GM12878 (cell line): ENCODE measurements around the gene CLPTM1L. TPM values are rescaled to one million over a fixed set of nuclear protein-coding genes. Genes with fewer than 3 reads are reported as not detected.

Experiments
- ATAC-seq: fragments of 200-7000 bp; cut with Tn5 transposase; 3 replicates; pipeline ENCODE4 v1.9.1; 2020; ENCODE audit warnings: mild to moderate bottlenecking, moderate library complexity
- BruUV-seq: library from RNA; stranded (reverse); fragments of 400-500 nt; replicated peaks from 2 replicates; lab custom pipeline; 2021; lab: Mats Ljungman, UMichigan
- CTCF ChIA-PET: fragments of 300-600 bp; sonication (Branson Sonifier 250); formaldehyde crosslinking; extraction: SDS; loops from one replicate; lab custom pipeline; 2021; ENCODE audit warnings: inconsistent platforms; lab: Yijun Ruan, JAX
- POLR2A ChIA-PET: fragments of 350-600 bp; formaldehyde crosslinking; extraction: SDS; loops from one replicate; lab custom pipeline; 2021; ENCODE audit warnings: inconsistent platforms; lab: Charles Lee
- RAD21 ChIA-PET: fragments of 300-600 bp; sonication (Branson Sonifier 250); formaldehyde crosslinking; loops from one replicate; lab custom pipeline; 2023; ENCODE audit warnings: antibody characterized with exemption; ENCODE audit not compliant: unreplicated experiment; lab: Charles Lee
- SMC1A ChIA-PET: fragments of 300-600 bp; sonication (Branson Sonifier 250); formaldehyde crosslinking; loops from one replicate; lab custom pipeline; 2023; ENCODE audit not compliant: unreplicated experiment, uncharacterized antibody; lab: Charles Lee
- DNase-seq: peaks from one replicate; pipeline ENCODE4 v3.0.0-alpha.2; 2011; ENCODE audit warnings: low read depth, low spot score
- FAIRE-seq: peaks from 3 replicates; lab custom pipeline; 2011; peaks lifted over from hg19 to GRCh38; lab: Jason Lieb, UNC
- H2AFZ ChIP-seq: 2 replicates; pipeline ENCODE4 v1.6.0; 2011; ENCODE audit warnings: low read depth, low read length, control low read depth; ENCODE audit not compliant: control insufficient read depth
- H3K27ac ChIP-seq: 2 replicates; pipeline ENCODE4 v1.5.1; 2011; ENCODE audit warnings: control low read depth; ENCODE audit not compliant: control insufficient read depth, insufficient read depth
- H3K27me3 ChIP-seq, 2 experiments: replicated peaks in 1 of 2; 2 replicates each; pipeline versions ENCODE4 v1.6.0 to v1.6.1; 2011; ENCODE audit warnings: low read length in 1 of 2; ENCODE audit not compliant: control insufficient read depth in 2 of 2, insufficient read depth in 2 of 2
- H3K36me3 ChIP-seq, 2 experiments: 2 replicates each; pipeline ENCODE4 v1.5.1; 2011; ENCODE audit warnings: low read length in 1 of 2; ENCODE audit not compliant: control insufficient read depth in 2 of 2, insufficient read depth in 2 of 2
- H3K4me1 ChIP-seq: 2 replicates; pipeline ENCODE4 v1.6.1; 2011; ENCODE audit warnings: mild to moderate bottlenecking, low read length, moderate library complexity, mixed read lengths; ENCODE audit not compliant: control insufficient read depth, insufficient read depth
- H3K4me2 ChIP-seq: 2 replicates; pipeline ENCODE4 v1.6.0; 2011; ENCODE audit warnings: control low read depth; ENCODE audit not compliant: control insufficient read depth, insufficient read depth
- H3K4me3 ChIP-seq: fragments of 200-600 bp; sonication (generic); 2 replicates; pipeline ENCODE4 v1.5.1; 2016
- H3K79me2 ChIP-seq: 2 replicates; pipeline ENCODE4 v1.6.0; 2011; ENCODE audit warnings: low read length; ENCODE audit not compliant: control insufficient read depth, insufficient read depth
- H3K9ac ChIP-seq: 2 replicates; pipeline ENCODE4 v1.8.0; 2011; ENCODE audit warnings: low read length, control low read depth, mixed read lengths; ENCODE audit not compliant: control insufficient read depth, insufficient read depth
- H3K9me3 ChIP-seq: replicated peaks from 3 replicates; pipeline ENCODE4 v1.5.1; 2011; ENCODE audit warnings: mild to moderate bottlenecking, low read length; ENCODE audit not compliant: control insufficient read depth, insufficient read depth
- H4K20me1 ChIP-seq: 2 replicates; pipeline ENCODE4 v1.6.0; 2011; ENCODE audit not compliant: control insufficient read depth, insufficient read depth
- CHD1 ChIP-seq: IDR thresholded peaks from 2 replicates; pipeline ENCODE4 v1.6.1; 2012; ENCODE audit warnings: low read depth, low read length, improper control_type of control experiment
- CREB1 ChIP-seq: IDR thresholded peaks from 2 replicates; pipeline ENCODE4 v1.6.1; 2012; ENCODE audit warnings: low read depth, mild to moderate bottlenecking, inconsistent platforms
- GATAD2B ChIP-seq: fragments of 450-650 bp; conservative IDR thresholded peaks from 2 replicates; pipeline ENCODE4 v1.6.1; 2017; ENCODE audit warnings: low read depth, mild to moderate bottlenecking, moderate library complexity
- RELA ChIP-seq: fragments of 450-650 bp; IDR thresholded peaks from 2 replicates; pipeline ENCODE4 v1.8.0; 2014; ENCODE audit warnings: borderline replicate concordance; ENCODE audit not compliant: partially characterized antibody
- TAF1 ChIP-seq: IDR thresholded peaks from 2 replicates; pipeline ENCODE4 v1.6.1; 2011; ENCODE audit warnings: mild to moderate bottlenecking, low read depth, low read length, borderline replicate concordance
- ZBED1 ChIP-seq: IDR thresholded peaks from 2 replicates; pipeline ENCODE4 v1.6.1; 2016; ENCODE audit warnings: borderline replicate concordance
- WGBS: methylation state at CpG from one replicate; pipeline ENCODE4 v1.1.6; 2016; ENCODE audit warnings: low lambda C conversion rate; ENCODE audit not compliant: insufficient replicate concordance, insufficient coverage; ENCODE audit errors: missing lambda C conversion rate; 5-methylcytosine and 5-hydroxymethylcytosine counted together
- in situ Hi-C: fragments of 300-500 bp; cut with MboI; formaldehyde crosslinking; loops from 9 replicates; pipeline ENCODE4 v1.14.3; 2018; ENCODE audit warnings: mixed read lengths
- intact Hi-C: fragments of 100-400 bp; cut with micrococcal nuclease; formaldehyde crosslinking; loops from one replicate; pipeline ENCODE4 v1.14.2; 2022; ENCODE audit not compliant: unreplicated experiment
- polyA plus RNA-seq, 11 experiments: library from polyadenylated mRNA; depleted of rRNA in 4 of 11; unstranded in 6 of 11; stranded (reverse) in 5 of 11; fragments of >200 nt; fragmentation: Nextera tagmentation in 4 of 11; fragmentation: Illumina TruSeq in 1 of 11; extraction: Ambion mirVana in 4 of 11; extraction: Trizol in 1 of 11; gene quantifications; 1 replicate in 1 of 11; 2 replicates in 10 of 11; pipeline versions ENCODE4 v1.2.1 to v1.2.3, GENCODE V29; 2011 to 2016; ENCODE audit warnings: inconsistent platforms in 2 of 11, missing spikeins in 2 of 11, low read depth in 1 of 11
- total RNA-seq, 4 experiments: library from RNA; depleted of rRNA in 3 of 4; stranded (reverse); fragments of >200 nt in 3 of 4; fragmentation: Illumina TruSeq in 1 of 4; extraction: Trizol in 1 of 4; gene quantifications; 2 replicates each; pipeline versions ENCODE4 v1.2.1 to v1.2.3, GENCODE V29; 2013 to 2021
- TF ChIP-seq, protein P1 (sequence below): IDR thresholded peaks from 2 replicates; pipeline ENCODE4 v1.6.1; 2012; ENCODE audit warnings: low read length, inconsistent platforms
- TF ChIP-seq, protein P2 (sequence below): fragments of 450-650 bp; formaldehyde crosslinking; IDR thresholded peaks from 2 replicates; pipeline ENCODE4 v1.4.0; 2022; ENCODE audit warnings: mild to moderate bottlenecking, moderate library complexity

CLPTM1L gene
- total and polyA plus RNA-seq, 10 of the 15 experiments (the other 5 are each of a cell fraction or from before 2014, with no cell fraction given) = 2.9 to 278 (median 135) TPM

DNA sequence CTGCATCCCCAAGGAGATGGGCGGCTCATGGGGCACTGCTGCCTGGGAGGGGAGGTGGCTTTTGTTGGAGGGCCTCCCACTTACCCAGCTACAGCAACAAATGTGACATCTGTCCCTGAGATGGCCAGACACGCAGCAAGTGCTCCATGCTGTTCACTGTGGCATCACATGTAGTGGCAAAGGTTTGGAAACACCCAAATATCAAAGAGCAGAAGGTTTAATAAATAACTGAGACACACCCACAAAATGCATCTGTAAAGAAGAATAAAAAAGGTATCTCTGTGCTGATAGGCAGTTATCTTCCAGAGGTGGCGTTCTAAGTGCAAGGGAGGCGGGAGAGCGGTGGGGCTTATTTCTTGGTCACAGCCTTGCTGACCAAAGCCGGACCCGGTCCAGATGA is 23.3 kb upstream of the CLPTM1L start:
- H3K9ac ChIP-seq = no peak overlapping the region
- H3K4me2 ChIP-seq = no peak overlapping the region
- no peaks in the 10 kb centered on the region; a peak in 2 of 4 replicates for H3K27me3 ChIP-seq
- POLR2A ChIA-PET = no interaction called here
- no peak overlapping the region for H2AFZ ChIP-seq
- H3K36me3 ChIP-seq = no peaks in the 10 kb centered on the region
- intact Hi-C loops = no loop called here
- no peak overlapping the region for H3K27ac ChIP-seq
- in situ Hi-C loops = no loop called here
- no peak for FAIRE-seq
- no TSS peak for BruUV-seq
- H4K20me1 ChIP-seq = no peaks in the 10 kb centered on the region; the same call in 1 of the 2 replicates
- TF ChIP-seq CREB1 (no peak), ZBED1 (no peak), CHD1 (no peak), GATAD2B (no peak), TAF1 (no peak), RELA (no peak)
- TF ChIP-seq, protein P1, sequence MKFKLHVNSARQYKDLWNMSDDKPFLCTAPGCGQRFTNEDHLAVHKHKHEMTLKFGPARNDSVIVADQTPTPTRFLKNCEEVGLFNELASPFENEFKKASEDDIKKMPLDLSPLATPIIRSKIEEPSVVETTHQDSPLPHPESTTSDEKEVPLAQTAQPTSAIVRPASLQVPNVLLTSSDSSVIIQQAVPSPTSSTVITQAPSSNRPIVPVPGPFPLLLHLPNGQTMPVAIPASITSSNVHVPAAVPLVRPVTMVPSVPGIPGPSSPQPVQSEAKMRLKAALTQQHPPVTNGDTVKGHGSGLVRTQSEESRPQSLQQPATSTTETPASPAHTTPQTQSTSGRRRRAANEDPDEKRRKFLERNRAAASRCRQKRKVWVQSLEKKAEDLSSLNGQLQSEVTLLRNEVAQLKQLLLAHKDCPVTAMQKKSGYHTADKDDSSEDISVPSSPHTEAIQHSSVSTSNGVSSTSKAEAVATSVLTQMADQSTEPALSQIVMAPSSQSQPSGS = no peak
- TF ChIP-seq, protein P2, sequence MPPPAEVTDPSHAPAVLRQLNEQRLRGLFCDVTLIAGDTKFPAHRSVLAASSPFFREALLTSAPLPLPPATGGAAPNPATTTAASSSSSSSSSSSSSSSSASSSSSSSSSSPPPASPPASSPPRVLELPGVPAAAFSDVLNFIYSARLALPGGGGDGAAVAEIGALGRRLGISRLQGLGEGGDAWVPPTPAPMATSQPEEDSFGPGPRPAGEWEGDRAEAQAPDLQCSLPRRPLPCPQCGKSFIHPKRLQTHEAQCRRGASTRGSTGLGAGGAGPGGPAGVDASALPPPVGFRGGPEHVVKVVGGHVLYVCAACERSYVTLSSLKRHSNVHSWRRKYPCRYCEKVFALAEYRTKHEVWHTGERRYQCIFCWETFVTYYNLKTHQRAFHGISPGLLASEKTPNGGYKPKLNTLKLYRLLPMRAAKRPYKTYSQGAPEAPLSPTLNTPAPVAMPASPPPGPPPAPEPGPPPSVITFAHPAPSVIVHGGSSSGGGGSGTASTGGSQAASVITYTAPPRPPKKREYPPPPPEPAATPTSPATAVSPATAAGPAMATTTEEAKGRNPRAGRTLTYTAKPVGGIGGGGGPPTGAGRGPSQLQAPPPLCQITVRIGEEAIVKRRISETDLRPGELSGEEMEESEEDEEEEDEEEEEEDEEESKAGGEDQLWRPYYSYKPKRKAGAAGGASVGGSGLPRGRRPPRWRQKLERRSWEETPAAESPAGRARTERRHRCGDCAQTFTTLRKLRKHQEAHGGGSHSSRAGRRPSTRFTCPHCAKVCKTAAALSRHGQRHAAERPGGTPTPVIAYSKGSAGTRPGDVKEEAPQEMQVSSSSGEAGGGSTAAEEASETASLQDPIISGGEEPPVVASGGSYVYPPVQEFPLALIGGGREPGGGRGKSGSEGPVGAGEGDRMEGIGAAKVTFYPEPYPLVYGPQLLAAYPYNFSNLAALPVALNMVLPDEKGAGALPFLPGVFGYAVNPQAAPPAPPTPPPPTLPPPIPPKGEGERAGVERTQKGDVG = no peak
- CTCF ChIA-PET = interaction anchor here (0.6 kb wide), 1 partner anchor 17 kb away, joined by 3 read pairs; no protein-coding TSS in a partner anchor
- H3K4me3 ChIP-seq = no peak overlapping the region
- H3K79me2 ChIP-seq = no peaks in the 10 kb centered on the region
- 62% methylated on average over 7 of the region's 7 CpGs for WGBS
- no peak for ATAC-seq
- RAD21 ChIA-PET = no interaction called here
- H3K4me1 ChIP-seq = peaks cover 9% of the 10 kb centered on the region
- SMC1A ChIA-PET = interaction anchor here (0.6 kb wide), 1 partner anchor 67 kb away, joined by 5 read pairs; no protein-coding TSS in a partner anchor
- no peak for DNase-seq
- H3K9me3 ChIP-seq = no peaks in the 10 kb centered on the region
